ENCODE results near the gene ADAMTS10.

Gene ADAMTS10

DNA sequence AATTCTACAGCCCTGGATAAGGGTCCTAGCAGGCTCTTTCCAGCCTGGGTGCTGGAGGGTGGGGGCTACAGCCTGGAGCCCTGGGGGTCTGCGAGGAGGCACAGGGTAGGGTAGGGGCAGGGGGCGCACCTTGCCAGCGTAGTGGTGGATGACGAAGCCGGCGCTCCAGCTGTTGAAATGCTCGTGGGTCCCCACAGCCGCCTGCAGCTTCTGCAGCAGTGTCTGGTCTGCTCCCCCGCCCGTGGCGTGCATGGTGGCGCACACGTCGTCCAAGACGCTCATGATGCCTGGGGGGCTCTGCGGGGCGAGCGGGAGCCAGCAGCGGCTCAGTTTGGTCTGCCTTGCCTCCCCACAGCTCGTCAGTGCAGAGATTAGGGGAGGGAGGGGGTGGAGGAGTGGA lies 66.3 kb downstream of the ADAMTS10 start:
- TF ChIP-seq CTCF (IDR thresholded peaks at IDR 0.05; ENCODE audit: insufficient read depth, missing control alignments): no peak
- no peak for DNase-seq (ENCODE audit: insufficient read length, low spot score)
- no peak for FAIRE-seq

- no peak for DNase-seq (ENCODE audit: insufficient read length, low spot score)
- no peak for FAIRE-seq
- TF ChIP-seq CTCF (IDR thresholded peaks at IDR 0.05; ENCODE audit: insufficient read depth, missing control alignments): no peak
Measured at GRCh38 chr19:8539621-8540149, 70.8 kb downstream of the ADAMTS10 start.

GRCh38 chr19:8537099-8537498 lies 73.4 kb downstream of the ADAMTS10 start:
- no peak for TF ChIP-seq CTCF (IDR thresholded peaks at IDR 0.05; ENCODE audit: insufficient read depth, missing control alignments)
- FAIRE-seq (no peak), DNase-seq (ENCODE audit: insufficient read length, low spot score) (no peak)

DNA sequence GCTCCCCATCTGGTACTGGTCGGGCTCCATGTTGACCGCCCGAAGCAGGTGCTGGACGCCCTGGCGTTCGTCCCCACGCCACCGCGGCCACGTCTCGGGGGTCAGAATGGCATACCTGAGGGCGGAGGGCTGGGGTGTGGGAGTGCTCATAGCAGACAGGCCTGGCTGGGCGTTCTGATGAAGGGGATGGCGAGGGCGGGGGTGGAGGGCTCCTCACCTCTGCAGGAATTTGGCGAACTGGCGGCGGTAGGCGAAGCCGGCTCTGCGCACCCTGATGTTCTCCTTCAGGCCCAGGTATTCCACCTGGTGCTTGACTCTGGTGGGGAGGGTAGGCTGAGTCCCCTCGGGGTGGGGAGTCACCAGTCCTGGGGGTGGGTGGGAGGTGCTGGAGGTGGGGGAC lies 74.2 kb downstream of the ADAMTS10 start:
- no peak for DNase-seq (ENCODE audit: insufficient read length, low spot score)
- no peak for TF ChIP-seq CTCF (IDR thresholded peaks at IDR 0.05; ENCODE audit: insufficient read depth, missing control alignments)
- FAIRE-seq: no peak

- DNase-seq (ENCODE audit: insufficient read length, low spot score): no peak
- TF ChIP-seq CTCF (IDR thresholded peaks at IDR 0.05; ENCODE audit: insufficient read depth, missing control alignments): no peak
- no peak for FAIRE-seq
Measured at GRCh38 chr19:8532225-8532624, 78.3 kb downstream of the ADAMTS10 start.

- DNase-seq (ENCODE audit: insufficient read length, low spot score): no peak
- no peak for TF ChIP-seq CTCF (IDR thresholded peaks at IDR 0.05; ENCODE audit: insufficient read depth, missing control alignments)
- no peak for FAIRE-seq
Measured at GRCh38 chr19:8531470-8531869, 79.0 kb downstream of the ADAMTS10 start.

Measured in D721Med (cell line).